GM21723 (cell line): ENCODE results near the gene LDOC1.
A peak's percentile ranks its signal among the peaks of the same experiment; 100 is the strongest.
"Not testable (repeated sequence)": the region's sequence is repeated elsewhere in the genome, so short reads cannot be mapped to it uniquely, and the experiment has no call there.

Source experiments
- ATAC-seq: cut with Tn5 transposase; IDR thresholded peaks from one replicate; pipeline ENCODE4 v1.9.1; 2021; ENCODE audit warnings: mild to moderate bottlenecking, moderate library complexity; ENCODE audit not compliant: unreplicated experiment

Gene LDOC1

GRCh38 chrX:141176586-141177451, at the start of gene LDOC1:
LDOC1 (minus strand) TSS chrX:141177129; CDS start chrX:141177021, 108 bp downstream.
- peak; percentile 68 for ATAC-seq

GRCh38 chrX:141221611-141222010, 44.7 kb upstream of the LDOC1 start:
- no peak for ATAC-seq

GRCh38 chrX:141220342-141221008, 43.5 kb upstream of the LDOC1 start:
- ATAC-seq, result no peak

- ATAC-seq, result no peak
These were observed 37.3 kb upstream of the LDOC1 start for GRCh38 chrX:141214196-141214595.

GRCh38 chrX:141201962-141202361, 25.0 kb upstream of the LDOC1 start:
- ATAC-seq, result no peak

- not testable (repeated sequence) for ATAC-seq
These were observed 11.6 kb upstream of the LDOC1 start for GRCh38 chrX:141188573-141188972.

GRCh38 chrX:141185366-141185765, 8.4 kb upstream of the LDOC1 start:
- ATAC-seq, result no peak

- ATAC-seq, result no peak
These were observed 6.1 kb upstream of the LDOC1 start for GRCh38 chrX:141183000-141183399.

GRCh38 chrX:141180851-141181250, 3.9 kb upstream of the LDOC1 start:
- ATAC-seq, result no peak

- ATAC-seq, result no peak
These were observed 1.1 kb downstream of the LDOC1 start for GRCh38 chrX:141175786-141176185.

GRCh38 chrX:141164406-141164805, 12.5 kb downstream of the LDOC1 start:
- no peak for ATAC-seq

- no peak for ATAC-seq
These were observed 18.8 kb downstream of the LDOC1 start for GRCh38 chrX:141158084-141158483.

GRCh38 chrX:141155231-141155630, 21.7 kb downstream of the LDOC1 start:
- not testable (repeated sequence) for ATAC-seq

GRCh38 chrX:141142946-141143345, 34.0 kb downstream of the LDOC1 start:
- ATAC-seq, result no peak

- ATAC-seq, result no peak
These were observed 43.7 kb downstream of the LDOC1 start for GRCh38 chrX:141133272-141133671.

- ATAC-seq, result no peak
These were observed 49.8 kb downstream of the LDOC1 start for GRCh38 chrX:141127146-141127545.
